WI38 (cell line): ENCODE data around the gene IGSF21.

Experiments
- H3K4me3 ChIP-seq: 2 replicates; pipeline ENCODE4 v1.5.1; 2011; ENCODE audit warnings: low read depth, mild to moderate bottlenecking, control low read depth, low read length
- TF ChIP-seq, protein P1 (sequence below): IDR thresholded peaks from 2 replicates; pipeline ENCODE4 v1.5.1; 2012; ENCODE audit warnings: low read depth, mild to moderate bottlenecking, control low read depth, low read length

The IGSF21 gene

DNA sequence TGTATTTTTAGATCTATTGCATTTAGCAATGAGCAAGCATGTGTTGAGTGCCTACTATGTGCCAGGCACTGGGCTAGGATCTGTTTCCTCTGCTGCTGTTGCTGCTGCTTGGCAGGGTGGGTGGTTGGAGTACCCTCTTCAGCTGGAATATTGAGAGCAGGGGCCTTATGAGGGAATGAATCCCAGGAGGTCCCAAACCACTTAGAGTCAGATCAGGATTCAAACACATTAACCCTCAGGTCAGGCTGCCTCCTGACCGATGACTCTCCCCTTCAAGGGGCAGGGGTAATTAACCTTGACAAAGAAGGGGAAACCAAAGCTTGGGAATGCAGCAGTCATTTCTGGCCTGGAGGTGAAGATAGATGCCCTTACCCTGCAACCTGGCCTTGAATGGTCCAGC lies 138.0 kb downstream of the IGSF21 start:
- H3K4me3 ChIP-seq = no peak overlapping the region
- TF ChIP-seq, protein P1, sequence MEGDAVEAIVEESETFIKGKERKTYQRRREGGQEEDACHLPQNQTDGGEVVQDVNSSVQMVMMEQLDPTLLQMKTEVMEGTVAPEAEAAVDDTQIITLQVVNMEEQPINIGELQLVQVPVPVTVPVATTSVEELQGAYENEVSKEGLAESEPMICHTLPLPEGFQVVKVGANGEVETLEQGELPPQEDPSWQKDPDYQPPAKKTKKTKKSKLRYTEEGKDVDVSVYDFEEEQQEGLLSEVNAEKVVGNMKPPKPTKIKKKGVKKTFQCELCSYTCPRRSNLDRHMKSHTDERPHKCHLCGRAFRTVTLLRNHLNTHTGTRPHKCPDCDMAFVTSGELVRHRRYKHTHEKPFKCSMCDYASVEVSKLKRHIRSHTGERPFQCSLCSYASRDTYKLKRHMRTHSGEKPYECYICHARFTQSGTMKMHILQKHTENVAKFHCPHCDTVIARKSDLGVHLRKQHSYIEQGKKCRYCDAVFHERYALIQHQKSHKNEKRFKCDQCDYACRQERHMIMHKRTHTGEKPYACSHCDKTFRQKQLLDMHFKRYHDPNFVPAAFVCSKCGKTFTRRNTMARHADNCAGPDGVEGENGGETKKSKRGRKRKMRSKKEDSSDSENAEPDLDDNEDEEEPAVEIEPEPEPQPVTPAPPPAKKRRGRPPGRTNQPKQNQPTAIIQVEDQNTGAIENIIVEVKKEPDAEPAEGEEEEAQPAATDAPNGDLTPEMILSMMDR = no peak

- H3K4me3 ChIP-seq = no peak overlapping the region
- TF ChIP-seq, protein P1 = no peak
These were observed 138.9 kb downstream of the IGSF21 start for GRCh38 chr1:18246543-18246942.

- TF ChIP-seq, protein P1 = no peak
- no peak overlapping the region for H3K4me3 ChIP-seq
These were observed 139.6 kb downstream of the IGSF21 start for GRCh38 chr1:18247151-18247550.

GRCh38 chr1:18249631-18250030 lies 142.0 kb downstream of the IGSF21 start:
- no peak overlapping the region for H3K4me3 ChIP-seq
- TF ChIP-seq, protein P1 = no peak

DNA sequence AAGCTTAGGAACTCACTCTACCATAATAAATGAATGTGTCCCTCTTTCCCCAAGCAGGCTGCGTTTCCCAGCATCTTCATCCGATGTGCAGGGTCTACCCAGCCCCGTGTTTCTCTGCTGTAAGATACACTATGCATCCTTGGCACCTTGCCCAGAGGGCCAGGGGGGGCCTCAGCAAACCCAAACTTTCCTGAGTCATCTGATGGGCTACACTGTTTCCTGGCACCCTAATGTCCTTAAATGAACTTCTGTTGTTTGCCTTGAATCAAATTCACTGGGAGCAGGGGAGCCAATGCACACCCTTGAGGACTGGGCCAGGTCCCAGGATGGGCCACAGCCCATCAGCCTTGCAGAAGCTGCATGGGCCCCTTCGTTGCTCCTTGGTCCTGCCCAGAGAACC lies 145.5 kb downstream of the IGSF21 start:
- H3K4me3 ChIP-seq = no peak overlapping the region

DNA sequence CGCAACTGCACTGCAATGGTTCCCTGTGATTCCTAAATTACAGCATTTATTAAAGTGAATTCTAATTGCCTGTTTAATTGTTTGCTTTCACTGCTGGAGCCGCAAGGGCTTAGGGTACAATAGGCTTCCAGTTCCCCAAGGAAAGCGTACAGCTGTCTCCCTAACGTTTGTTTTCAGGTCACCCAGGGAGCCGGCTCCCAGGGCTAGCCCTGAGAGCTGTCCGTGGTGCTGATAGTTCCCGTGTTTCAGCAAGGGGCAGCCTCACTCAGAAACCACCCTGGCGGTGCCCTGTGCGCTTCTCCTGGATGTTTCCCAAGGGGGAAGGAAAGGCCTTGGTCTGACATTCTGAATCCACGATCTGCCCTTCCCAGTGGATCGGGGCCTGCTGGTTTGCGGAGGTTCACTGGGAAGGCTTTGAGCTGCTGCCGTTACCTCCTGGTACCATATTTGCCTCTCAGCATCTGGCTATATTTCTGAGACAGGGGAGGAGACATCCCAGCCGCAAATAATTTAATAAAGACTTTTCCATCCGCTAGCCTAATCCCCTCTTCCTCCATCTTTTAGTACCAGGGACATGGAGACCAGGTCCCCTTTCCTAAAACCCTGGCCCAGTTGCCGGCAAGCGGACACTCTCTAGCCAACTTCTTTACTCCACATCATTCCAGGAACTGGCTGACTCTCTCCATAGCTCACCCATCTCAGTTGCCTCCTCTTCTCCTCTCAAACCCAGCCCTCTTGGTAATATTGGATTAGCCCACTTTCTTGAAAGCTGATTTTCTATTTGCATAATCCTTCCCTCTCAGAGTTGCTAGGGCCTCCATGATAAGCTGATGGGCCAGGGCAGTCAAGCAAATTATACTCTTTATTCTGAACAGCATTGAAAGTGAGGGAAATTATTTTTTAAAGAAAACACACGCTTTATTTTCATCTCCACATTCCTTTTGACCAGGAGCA lies 149.0 kb downstream of the IGSF21 start:
- TF ChIP-seq, protein P1 = no peak
- no peak overlapping the region for H3K4me3 ChIP-seq

More for the DNA sequence above, 145.5 kb downstream of the IGSF21 start:
- TF ChIP-seq, protein P1 = no peak

DNA sequence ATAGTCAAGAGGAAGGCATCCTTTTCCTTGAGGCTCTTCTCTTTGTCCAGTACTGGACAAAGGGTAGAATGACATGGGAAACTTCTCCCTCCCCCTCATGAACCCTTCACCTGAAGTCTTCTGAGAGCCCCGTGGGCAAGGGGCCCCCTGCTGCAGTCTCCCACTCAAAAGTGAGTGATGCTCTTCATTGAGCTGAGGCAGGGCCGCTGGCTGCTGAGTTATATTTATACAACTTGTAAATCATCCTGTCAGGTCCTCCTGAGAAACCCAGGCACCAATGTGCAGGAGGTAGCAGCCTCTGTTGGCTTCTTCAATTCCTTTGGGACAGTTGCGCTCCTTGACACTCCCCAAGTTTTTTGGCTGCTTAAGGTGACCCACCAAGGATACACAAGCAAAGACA lies 150.2 kb downstream of the IGSF21 start:
- TF ChIP-seq, protein P1 = no peak
- H3K4me3 ChIP-seq = no peak overlapping the region
